Body of pancreas (tissue), 4 donors: ENCODE measurements around the gene TGM6. TPM values are rescaled to one million over a fixed set of nuclear protein-coding genes. Genes with fewer than 3 reads are reported as not detected.

Experiments used
- ATAC-seq: fragments of 150-250 bp; one replicate; pipeline ENCODE4 v1.9.1; 2016
- DNase-seq, 4 donors: peaks; one replicate each; pipeline ENCODE4 v3.0.0-alpha.2; 2019
- H3K27ac ChIP-seq, 4 donors: fragments of 200-600 bp; sonication (generic); 1 replicate in 3 of 4; 2 replicates in 1 of 4; pipeline versions ENCODE4 v1.5.1 to v1.6.1; 2016 to 2019; ENCODE audit warnings: mild to moderate bottlenecking in 1 of 4, mixed read lengths in 1 of 4, moderate library complexity in 1 of 4
- H3K27me3 ChIP-seq, 2 donors: fragments of 200-600 bp; sonication (generic); one replicate each; pipeline ENCODE4 v1.6.0; 2016; ENCODE audit warnings: mild to moderate bottlenecking in 1 of 2
- H3K36me3 ChIP-seq, 2 donors: fragments of 200-600 bp; sonication (generic); replicated peaks in 1 of 2; 2 replicates each; pipeline ENCODE4 v1.5.1; 2016; ENCODE audit warnings: low read depth in 2 of 2; ENCODE audit not compliant: insufficient read depth in 1 of 2
- H3K4me1 ChIP-seq: fragments of 200-600 bp; sonication (generic); one replicate; pipeline ENCODE4 v1.6.0; 2016
- H3K4me3 ChIP-seq, 2 donors: fragments of 200-600 bp; sonication (generic); 1 replicate in 1 of 2; 2 replicates in 1 of 2; pipeline ENCODE4 v1.5.1; 2016 to 2019
- H3K9me3 ChIP-seq, 3 donors: fragments of 200-600 bp; sonication (generic); 1 replicate in 2 of 3; 2 replicates in 1 of 3; pipeline ENCODE4 v1.5.1; 2016
- POLR2A ChIP-seq, 3 donors: fragments of 450-650 bp; IDR thresholded peaks; one replicate each; pipeline ENCODE4 v1.6.1; 2016; ENCODE audit warnings: antibody characterized with exemption in 3 of 3, mild to moderate bottlenecking in 2 of 3
- WGBS, 2 donors: methylation state at CpG; one replicate each; pipeline ENCODE4 v1.1.5; 2017; 5-methylcytosine and 5-hydroxymethylcytosine counted together
- intact Hi-C: fragments of 100-400 bp; cut with DNase I; formaldehyde crosslinking; loops from one replicate; pipeline ENCODE4 v1.15.1; 2023
- total RNA-seq, 2 donors: library from RNA; depleted of rRNA; stranded (reverse); fragments of >200 nt; gene quantifications; one replicate each; pipeline ENCODE4 v1.1.0, GENCODE V29; 2016
- TF ChIP-seq, protein P1 (sequence below), 7 experiments: fragments of 450-650 bp in 4 of 7; fragments of 200-600 bp in 3 of 7; sonication (generic) in 3 of 7; IDR thresholded peaks; one replicate each; pipeline ENCODE4 v1.5.1; 2016 to 2019; ENCODE audit warnings: antibody characterized with exemption in 7 of 7

TGM6 gene
- total RNA-seq, 2 donors from 2014 or later, result not detected

DNA sequence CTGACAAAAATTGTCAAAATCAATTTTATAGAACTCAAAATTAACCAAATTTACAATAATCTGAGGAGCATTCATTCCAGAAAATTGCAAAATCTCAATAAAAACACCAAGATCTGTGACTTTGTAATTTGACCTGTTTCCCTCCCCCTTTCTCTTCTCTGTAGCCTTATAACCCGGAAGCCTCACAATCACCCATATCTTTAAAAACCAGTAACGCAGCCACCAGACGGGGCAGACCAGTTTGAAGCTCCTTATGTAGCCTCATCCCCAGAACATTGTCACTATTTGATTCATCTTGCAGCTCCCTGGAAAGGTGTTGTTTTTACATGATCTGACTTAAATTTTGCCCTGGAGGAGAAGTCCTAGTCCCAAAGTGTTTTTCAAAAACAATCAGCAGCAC is 27.5 kb upstream of the TGM6 start:
- Histone ChIP-seq H3K4me1 (no peaks in the 10 kb centered on the region), H3K4me3 (no peak overlapping the region), H3K36me3 (no peaks in the 10 kb centered on the region), H3K27ac (no peak overlapping the region), H3K27me3 (no peaks in the 10 kb centered on the region), H3K9me3 (no peaks in the 10 kb centered on the region)
- no peak for DNase-seq
- intact Hi-C loops, result no loop called here
- no peak for TF ChIP-seq POLR2A (IDR thresholded peaks at IDR 0.05)
- TF ChIP-seq, protein P1, sequence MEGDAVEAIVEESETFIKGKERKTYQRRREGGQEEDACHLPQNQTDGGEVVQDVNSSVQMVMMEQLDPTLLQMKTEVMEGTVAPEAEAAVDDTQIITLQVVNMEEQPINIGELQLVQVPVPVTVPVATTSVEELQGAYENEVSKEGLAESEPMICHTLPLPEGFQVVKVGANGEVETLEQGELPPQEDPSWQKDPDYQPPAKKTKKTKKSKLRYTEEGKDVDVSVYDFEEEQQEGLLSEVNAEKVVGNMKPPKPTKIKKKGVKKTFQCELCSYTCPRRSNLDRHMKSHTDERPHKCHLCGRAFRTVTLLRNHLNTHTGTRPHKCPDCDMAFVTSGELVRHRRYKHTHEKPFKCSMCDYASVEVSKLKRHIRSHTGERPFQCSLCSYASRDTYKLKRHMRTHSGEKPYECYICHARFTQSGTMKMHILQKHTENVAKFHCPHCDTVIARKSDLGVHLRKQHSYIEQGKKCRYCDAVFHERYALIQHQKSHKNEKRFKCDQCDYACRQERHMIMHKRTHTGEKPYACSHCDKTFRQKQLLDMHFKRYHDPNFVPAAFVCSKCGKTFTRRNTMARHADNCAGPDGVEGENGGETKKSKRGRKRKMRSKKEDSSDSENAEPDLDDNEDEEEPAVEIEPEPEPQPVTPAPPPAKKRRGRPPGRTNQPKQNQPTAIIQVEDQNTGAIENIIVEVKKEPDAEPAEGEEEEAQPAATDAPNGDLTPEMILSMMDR (IDR thresholded peaks at IDR 0.05), result no peak
- ATAC-seq, result no peak
- 66 to 69% methylated on average over 3 of the region's 3 CpGs for WGBS, 2 donors

DNA sequence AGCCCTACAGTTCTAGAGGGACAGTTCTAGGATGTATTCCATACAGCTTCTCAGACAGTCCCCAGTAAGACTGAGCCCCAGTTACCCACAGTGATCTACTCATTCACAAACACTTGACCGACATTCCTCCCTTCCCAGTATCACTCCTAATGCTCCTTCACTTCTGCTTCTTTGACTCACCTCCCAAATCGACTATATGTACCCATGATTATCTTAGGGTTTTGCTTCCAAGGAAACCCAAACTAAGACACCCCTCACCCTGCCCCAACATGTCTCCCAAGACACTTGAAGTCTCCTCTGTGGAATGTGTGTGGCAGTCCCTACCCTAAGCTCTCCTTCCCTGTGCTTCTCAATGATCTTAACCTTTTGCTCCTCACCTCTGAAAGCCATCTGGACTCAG is 23.6 kb upstream of the TGM6 start:
- no peak for DNase-seq
- Histone ChIP-seq H3K9me3 (no peaks in the 10 kb centered on the region), H3K4me1 (no peaks in the 10 kb centered on the region), H3K36me3 (no peaks in the 10 kb centered on the region), H3K27ac (no peak overlapping the region), H3K4me3 (no peak overlapping the region), H3K27me3 (no peaks in the 10 kb centered on the region)
- ATAC-seq, result no peak
- no peak for TF ChIP-seq POLR2A (IDR thresholded peaks at IDR 0.05)
- TF ChIP-seq, protein P1 (IDR thresholded peaks at IDR 0.05), result no peak
- intact Hi-C loops, result no loop called here
- 26 to 54% methylated on average over 2 of the region's 2 CpGs for WGBS, 2 donors

DNA sequence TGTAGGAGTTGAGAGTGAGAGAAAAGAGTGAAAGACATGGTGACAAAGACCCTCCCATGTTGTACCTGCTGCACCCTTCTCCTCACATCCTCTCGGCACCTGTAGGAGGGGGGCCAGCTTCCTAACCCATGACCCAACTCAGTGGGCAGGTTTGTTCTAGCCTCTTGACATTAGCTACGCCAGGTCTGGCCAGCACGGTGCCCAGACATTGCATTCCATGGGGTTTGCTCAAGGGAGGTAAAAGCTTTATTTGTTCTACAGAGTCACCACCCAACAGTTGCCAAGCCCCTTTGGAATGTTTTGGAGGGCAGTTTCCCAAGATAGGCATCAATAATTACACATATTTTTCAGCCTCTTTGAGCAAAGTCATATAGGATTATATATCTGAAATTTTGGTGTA is 22.7 kb upstream of the TGM6 start:
- DNase-seq (no peak), ATAC-seq (no peak)
- Histone ChIP-seq H3K4me1 (no peaks in the 10 kb centered on the region), H3K4me3 (no peak overlapping the region), H3K9me3 (no peaks in the 10 kb centered on the region), H3K27me3 (no peaks in the 10 kb centered on the region), H3K36me3 (no peaks in the 10 kb centered on the region), H3K27ac (no peak overlapping the region)
- TF ChIP-seq, protein P1 (IDR thresholded peaks at IDR 0.05), result no peak
- TF ChIP-seq POLR2A (IDR thresholded peaks at IDR 0.05), result no peak
- 55 to 62% methylated on average over 3 of the region's 3 CpGs for WGBS, 2 donors
- intact Hi-C loops, result no loop called here

- Histone ChIP-seq H3K4me3 (no peak overlapping the region), H3K9me3 (no peaks in the 10 kb centered on the region), H3K27me3 (no peaks in the 10 kb centered on the region), H3K27ac (no peak overlapping the region), H3K36me3 (no peaks in the 10 kb centered on the region), H3K4me1 (no peaks in the 10 kb centered on the region)
- intact Hi-C loops, result no loop called here
- no peak for DNase-seq
- no peak for ATAC-seq
- TF ChIP-seq POLR2A (IDR thresholded peaks at IDR 0.05), result no peak
- TF ChIP-seq, protein P1 (IDR thresholded peaks at IDR 0.05), result no peak
Observed at GRCh38 chr20:2361035-2361593, 19.6 kb upstream of the TGM6 start.

GRCh38 chr20:2363187-2363586 is 17.5 kb upstream of the TGM6 start:
- TF ChIP-seq, protein P1 (IDR thresholded peaks at IDR 0.05), result no peak
- no peak for TF ChIP-seq POLR2A (IDR thresholded peaks at IDR 0.05)
- Histone ChIP-seq H3K27me3 (no peaks in the 10 kb centered on the region), H3K4me3 (no peak overlapping the region), H3K27ac (no peak overlapping the region), H3K4me1 (no peaks in the 10 kb centered on the region), H3K36me3 (no peaks in the 10 kb centered on the region), H3K9me3 (no peaks in the 10 kb centered on the region)
- intact Hi-C loops, result no loop called here
- no peak for DNase-seq
- no peak for ATAC-seq
- 65 to 66% methylated on average over 2 of the region's 2 CpGs for WGBS, 2 donors
